ENCODE results near the gene IL17RD.

IL17RD gene

DNA sequence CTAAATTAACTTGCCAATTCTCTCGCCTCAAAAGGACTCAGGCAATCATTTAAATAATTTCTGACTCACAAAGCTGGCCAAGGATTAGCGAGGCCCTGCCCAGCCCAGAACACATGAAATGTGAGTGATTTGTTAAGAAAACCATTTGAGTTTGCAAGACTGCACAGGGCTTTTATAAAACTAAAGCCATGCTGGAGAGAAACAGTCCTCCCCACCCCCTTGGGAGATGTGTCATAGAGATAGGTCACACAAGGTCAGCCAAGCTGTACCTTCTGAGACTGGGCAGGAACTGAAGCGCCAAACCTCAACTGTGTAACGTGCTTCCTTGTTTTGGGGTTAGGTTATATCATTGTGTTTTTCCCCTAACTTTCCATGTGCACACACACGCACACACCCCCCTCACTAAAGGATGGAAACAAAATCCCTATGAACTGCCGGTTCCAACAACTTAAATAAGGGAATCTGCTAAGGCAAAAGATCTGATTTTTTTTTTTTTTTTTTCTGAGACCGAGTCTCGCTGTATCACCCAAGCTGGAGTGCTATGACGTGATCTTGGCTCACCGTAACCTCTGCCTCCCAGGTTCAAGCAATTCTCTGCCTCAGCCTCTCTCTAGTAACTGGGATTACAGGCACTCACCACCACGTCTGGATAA, 96.6 kb downstream of the IL17RD start:
- DNase-seq (ENCODE audit: insufficient read length, low spot score) (no peak), FAIRE-seq (no peak)
- TF ChIP-seq, protein P1, sequence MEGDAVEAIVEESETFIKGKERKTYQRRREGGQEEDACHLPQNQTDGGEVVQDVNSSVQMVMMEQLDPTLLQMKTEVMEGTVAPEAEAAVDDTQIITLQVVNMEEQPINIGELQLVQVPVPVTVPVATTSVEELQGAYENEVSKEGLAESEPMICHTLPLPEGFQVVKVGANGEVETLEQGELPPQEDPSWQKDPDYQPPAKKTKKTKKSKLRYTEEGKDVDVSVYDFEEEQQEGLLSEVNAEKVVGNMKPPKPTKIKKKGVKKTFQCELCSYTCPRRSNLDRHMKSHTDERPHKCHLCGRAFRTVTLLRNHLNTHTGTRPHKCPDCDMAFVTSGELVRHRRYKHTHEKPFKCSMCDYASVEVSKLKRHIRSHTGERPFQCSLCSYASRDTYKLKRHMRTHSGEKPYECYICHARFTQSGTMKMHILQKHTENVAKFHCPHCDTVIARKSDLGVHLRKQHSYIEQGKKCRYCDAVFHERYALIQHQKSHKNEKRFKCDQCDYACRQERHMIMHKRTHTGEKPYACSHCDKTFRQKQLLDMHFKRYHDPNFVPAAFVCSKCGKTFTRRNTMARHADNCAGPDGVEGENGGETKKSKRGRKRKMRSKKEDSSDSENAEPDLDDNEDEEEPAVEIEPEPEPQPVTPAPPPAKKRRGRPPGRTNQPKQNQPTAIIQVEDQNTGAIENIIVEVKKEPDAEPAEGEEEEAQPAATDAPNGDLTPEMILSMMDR (IDR thresholded peaks at IDR 0.05; ENCODE audit: insufficient read depth, missing control alignments), result no peak

DNA sequence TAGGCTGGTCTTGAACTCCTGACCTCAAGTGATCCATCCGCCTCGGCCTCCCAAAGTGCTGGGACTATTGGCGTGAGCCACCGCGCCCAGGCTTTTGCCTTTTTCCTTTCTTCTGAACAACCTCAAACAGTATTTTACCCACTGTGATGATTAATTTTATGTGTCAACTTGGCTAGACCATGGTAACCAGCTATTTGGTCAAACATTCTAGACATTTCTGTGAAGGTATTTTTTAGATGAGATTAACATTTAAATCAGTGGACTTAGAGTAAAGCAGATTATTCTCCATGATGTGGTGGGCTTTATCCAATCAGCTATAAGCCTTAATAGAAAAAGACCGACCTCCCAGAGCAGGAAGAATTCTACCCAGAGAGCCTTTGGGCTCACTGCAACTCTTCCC, 98.7 kb downstream of the IL17RD start:
- DNase-seq (ENCODE audit: insufficient read length, low spot score) (no peak), FAIRE-seq (no peak)
- TF ChIP-seq, protein P1 (IDR thresholded peaks at IDR 0.05; ENCODE audit: insufficient read depth, missing control alignments), result no peak

- FAIRE-seq, result no peak
- no peak for DNase-seq (ENCODE audit: insufficient read length, low spot score)
- TF ChIP-seq, protein P1 (IDR thresholded peaks at IDR 0.05; ENCODE audit: insufficient read depth, missing control alignments), result no peak
Measured at GRCh38 chr3:57065588-57065987, 99.6 kb downstream of the IL17RD start.

- TF ChIP-seq, protein P1 (IDR thresholded peaks at IDR 0.05; ENCODE audit: insufficient read depth, missing control alignments), result no peak
- FAIRE-seq (no peak), DNase-seq (ENCODE audit: insufficient read length, low spot score) (no peak)
Measured at GRCh38 chr3:57064572-57064971, 100.6 kb downstream of the IL17RD start.

DNA sequence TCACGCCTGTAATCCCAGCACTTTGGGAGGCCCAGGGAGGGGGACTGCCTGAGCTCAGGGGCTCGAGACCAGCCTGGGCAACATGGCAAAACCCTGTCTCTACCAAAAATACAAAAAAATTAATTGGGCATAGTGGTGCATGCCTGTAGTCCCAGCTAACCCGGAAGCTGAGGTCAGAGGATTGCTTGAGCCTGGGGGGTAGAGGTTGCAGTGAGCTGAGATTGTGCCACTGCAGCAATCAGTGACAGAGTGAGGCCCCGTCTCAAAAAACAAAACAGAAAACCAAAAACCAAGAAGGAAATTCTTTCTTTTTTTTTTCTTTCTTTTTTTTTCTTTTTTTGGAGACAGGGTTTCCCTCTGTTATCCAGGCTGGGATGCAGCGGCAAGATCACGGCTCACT, 101.2 kb downstream of the IL17RD start:
- TF ChIP-seq, protein P1 (IDR thresholded peaks at IDR 0.05; ENCODE audit: insufficient read depth, missing control alignments), result no peak
- DNase-seq (ENCODE audit: insufficient read length, low spot score), result no peak
- FAIRE-seq, result no peak

DNA sequence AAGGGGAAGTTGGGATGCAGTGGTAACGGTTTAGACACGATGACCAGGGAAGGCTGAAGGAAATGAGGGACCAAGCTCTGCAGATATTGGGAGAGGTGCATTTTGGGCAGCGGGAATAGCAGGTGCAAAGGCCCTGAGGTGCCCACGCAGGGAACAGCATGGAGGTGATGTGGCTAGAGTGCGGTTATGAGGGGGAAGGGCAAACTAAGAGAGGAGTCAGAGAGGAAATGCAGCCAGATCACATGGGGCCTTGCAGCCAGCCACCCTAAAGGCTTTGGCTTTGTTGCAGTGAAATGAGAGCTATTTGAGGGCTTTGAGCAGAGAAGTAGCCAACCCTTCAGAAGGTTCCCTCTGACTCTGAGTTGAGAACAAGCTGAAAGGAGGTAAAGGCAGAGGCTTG, 102.1 kb downstream of the IL17RD start:
- no peak for FAIRE-seq
- no peak for DNase-seq (ENCODE audit: insufficient read length, low spot score)
- TF ChIP-seq, protein P1 (IDR thresholded peaks at IDR 0.05; ENCODE audit: insufficient read depth, missing control alignments), result no peak

DNA sequence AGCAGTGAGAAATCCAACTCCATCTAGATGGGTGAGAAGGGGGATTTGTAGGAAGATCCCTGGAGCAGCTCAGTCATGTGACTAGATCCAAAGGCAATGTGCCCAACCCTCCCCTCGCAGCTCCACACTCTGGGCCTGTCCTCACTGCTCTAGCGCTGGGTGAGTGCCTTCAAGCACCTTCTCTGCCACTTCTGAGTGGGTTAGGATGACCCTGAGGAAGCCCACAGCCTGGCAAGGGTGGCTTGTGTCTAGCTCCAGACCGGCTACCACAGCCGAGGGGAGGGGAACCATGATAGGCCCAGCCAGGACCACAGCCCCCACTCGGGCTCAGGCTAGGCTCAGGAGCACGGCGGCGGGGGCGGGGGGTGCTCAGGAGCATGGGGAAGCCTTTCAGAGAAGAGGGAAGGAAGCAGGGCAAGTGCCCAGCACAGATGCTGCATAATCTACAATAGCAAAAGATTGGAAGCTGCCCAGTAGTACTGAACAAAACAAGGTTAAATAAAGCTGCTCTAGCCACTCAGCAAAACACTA, 103.0 kb downstream of the IL17RD start:
- DNase-seq (ENCODE audit: insufficient read length, low spot score), result no peak
- no peak for FAIRE-seq

More for the DNA sequence above, 103.0 kb downstream of the IL17RD start:
- TF ChIP-seq, protein P1 (IDR thresholded peaks at IDR 0.05; ENCODE audit: insufficient read depth, missing control alignments), result no peak

Measured in D721Med (cell line).